Amniotic stem cell (primary cell): ENCODE data around the gene CNTN1.

Experiments
- DNase-seq: peaks from one replicate; lab custom pipeline; 2025; lab: John Stamatoyannopoulos, UW

CNTN1 gene

GRCh38 chr12:41108032-41108431, 415.8 kb downstream of the CNTN1 start:
- no peak for DNase-seq

GRCh38 chr12:41112903-41113302, 420.7 kb downstream of the CNTN1 start:
- no peak for DNase-seq

GRCh38 chr12:41120211-41120610, 428.0 kb downstream of the CNTN1 start:
- DNase-seq = no peak

- DNase-seq = no peak
These were observed 429.1 kb downstream of the CNTN1 start for GRCh38 chr12:41121374-41121773.
